Right lobe of liver (tissue), 6 donors: ENCODE data around the gene PRADC1. TPM values are rescaled to one million over a fixed set of nuclear protein-coding genes. Genes with fewer than 3 reads are reported as not detected.

Experiments
- ATAC-seq, 4 donors: fragments of 200-7000 bp; cut with Tn5 transposase; one replicate each; pipeline ENCODE4 v1.9.1; 2020; ENCODE audit warnings: mild to moderate bottlenecking in 4 of 4, moderate library complexity in 4 of 4
- DNase-seq, 3 donors: peaks; one replicate each; pipeline ENCODE4 v3.0.0-alpha.2; 2020
- H3K27ac ChIP-seq, 3 donors: fragments of 200-600 bp; one replicate each; pipeline ENCODE4 v1.8.0; 2022
- H3K27me3 ChIP-seq, 2 donors: fragments of 200-600 bp; one replicate each; pipeline ENCODE4 v1.8.0; 2022
- H3K36me3 ChIP-seq, 4 donors: fragments of 200-600 bp; sonication (generic) in 1 of 4; one replicate each; pipeline versions ENCODE4 v1.5.1 to v1.8.0; 2017 to 2022; ENCODE audit warnings: control low read depth in 1 of 4
- H3K4me1 ChIP-seq, 4 donors: fragments of 200-600 bp; sonication (generic) in 1 of 4; one replicate each; pipeline versions ENCODE4 v1.5.1 to v1.8.0; 2017 to 2022; ENCODE audit warnings: control low read depth in 1 of 4
- H3K4me3 ChIP-seq, 3 donors: fragments of 200-600 bp; one replicate each; pipeline ENCODE4 v1.8.0; 2022
- H3K9me3 ChIP-seq, 4 donors: fragments of 200-600 bp; sonication (generic) in 1 of 4; one replicate each; pipeline versions ENCODE4 v1.5.1 to v1.8.0; 2017 to 2022; ENCODE audit warnings: control low read depth in 1 of 4
- POLR2A ChIP-seq: fragments of 450-650 bp; IDR thresholded peaks from one replicate; pipeline ENCODE4 v1.6.1; 2017; ENCODE audit warnings: antibody characterized with exemption, mild to moderate bottlenecking
- WGBS: methylation state at CpG from one replicate; pipeline ENCODE4 v1.1.6; 2018; ENCODE audit warnings: low coverage, low lambda C conversion rate; ENCODE audit not compliant: insufficient coverage; ENCODE audit errors: missing lambda C conversion rate; 5-methylcytosine and 5-hydroxymethylcytosine counted together
- intact Hi-C, 2 donors: fragments of 100-400 bp; cut with DNase I; formaldehyde crosslinking; loops; one replicate each; pipeline versions ENCODE4 v1.11.2 to v1.14.1; 2022
- total RNA-seq, 6 experiments: library from RNA; depleted of rRNA in 2 of 6; stranded (reverse); fragments of >200 nt in 2 of 6; fragmentation: NEBNext Ultra II Directional in 3 of 6; extraction: Animal tissue kit (Norgen Biotek cat#: 25700) in 3 of 6; gene quantifications; one replicate each; pipeline versions ENCODE4 v1.1.0 to v1.2.4, GENCODE V29; 2016 to 2023
- TF ChIP-seq, protein P1 (sequence below), 4 donors: fragments of 200-600 bp in 3 of 4; fragments of 450-650 bp in 1 of 4; IDR thresholded peaks; one replicate each; pipeline versions ENCODE4 v1.5.1 to v1.8.0; 2016 to 2022; ENCODE audit warnings: antibody characterized with exemption in 4 of 4, mild to moderate bottlenecking in 2 of 4
- donor health status: DM: no; HTN: yes; CAD: no.
- donor health status: DM: no; HTN: no; CAD: no.
- donor health status: DM: no; HTN: no; CAD: no.
- donor health status: DM: no; HTN: yes; CAD: no.
- donor health status: DM: no; HTN: yes; CAD: no.

The PRADC1 gene
- total RNA-seq, 6 experiments from 2014 or later, result 17.8 to 26.1 (median 22.5) TPM

DNA sequence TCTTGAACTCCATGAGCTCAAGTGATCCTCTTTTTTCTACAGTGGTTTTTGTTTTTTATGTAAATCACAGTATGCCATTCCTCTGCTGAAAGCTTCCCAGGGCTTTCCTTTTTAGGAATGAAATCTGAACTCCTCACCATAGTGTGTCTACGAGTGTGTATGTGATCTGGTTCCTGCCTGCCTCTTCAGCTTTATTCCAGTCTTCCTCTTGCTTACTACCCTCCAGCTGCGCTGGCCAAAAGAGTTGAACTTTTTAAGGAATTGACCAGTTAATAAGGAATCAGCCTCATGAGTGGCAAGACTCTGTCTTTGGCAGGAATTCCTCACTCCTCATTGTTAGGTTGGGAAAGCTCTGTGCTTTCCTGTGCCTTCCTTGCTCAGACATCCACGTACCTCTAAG lies 5.1 kb upstream of the PRADC1 start:
- intact Hi-C loops, result no loop called here
- H3K27me3 ChIP-seq, result no peaks in the 10 kb centered on the region
- peaks cover 0 to 12% (median 3%) of the 10 kb centered on the region in 4 donors for H3K4me1 ChIP-seq
- ATAC-seq (no peak), DNase-seq (no peak)
- no peak overlapping the region for H3K4me3 ChIP-seq
- WGBS, result 96% methylated on average over 2 of the region's 3 CpGs
- TF ChIP-seq, protein P1, sequence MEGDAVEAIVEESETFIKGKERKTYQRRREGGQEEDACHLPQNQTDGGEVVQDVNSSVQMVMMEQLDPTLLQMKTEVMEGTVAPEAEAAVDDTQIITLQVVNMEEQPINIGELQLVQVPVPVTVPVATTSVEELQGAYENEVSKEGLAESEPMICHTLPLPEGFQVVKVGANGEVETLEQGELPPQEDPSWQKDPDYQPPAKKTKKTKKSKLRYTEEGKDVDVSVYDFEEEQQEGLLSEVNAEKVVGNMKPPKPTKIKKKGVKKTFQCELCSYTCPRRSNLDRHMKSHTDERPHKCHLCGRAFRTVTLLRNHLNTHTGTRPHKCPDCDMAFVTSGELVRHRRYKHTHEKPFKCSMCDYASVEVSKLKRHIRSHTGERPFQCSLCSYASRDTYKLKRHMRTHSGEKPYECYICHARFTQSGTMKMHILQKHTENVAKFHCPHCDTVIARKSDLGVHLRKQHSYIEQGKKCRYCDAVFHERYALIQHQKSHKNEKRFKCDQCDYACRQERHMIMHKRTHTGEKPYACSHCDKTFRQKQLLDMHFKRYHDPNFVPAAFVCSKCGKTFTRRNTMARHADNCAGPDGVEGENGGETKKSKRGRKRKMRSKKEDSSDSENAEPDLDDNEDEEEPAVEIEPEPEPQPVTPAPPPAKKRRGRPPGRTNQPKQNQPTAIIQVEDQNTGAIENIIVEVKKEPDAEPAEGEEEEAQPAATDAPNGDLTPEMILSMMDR (IDR thresholded peaks at IDR 0.05), result no peak
- TF ChIP-seq POLR2A, result no peak
- H3K27ac ChIP-seq, result no peak overlapping the region
- peaks cover 0 to 37% (median 5%) of the 10 kb centered on the region in 4 donors for H3K36me3 ChIP-seq
- H3K9me3 ChIP-seq, result no peaks in the 10 kb centered on the region

DNA sequence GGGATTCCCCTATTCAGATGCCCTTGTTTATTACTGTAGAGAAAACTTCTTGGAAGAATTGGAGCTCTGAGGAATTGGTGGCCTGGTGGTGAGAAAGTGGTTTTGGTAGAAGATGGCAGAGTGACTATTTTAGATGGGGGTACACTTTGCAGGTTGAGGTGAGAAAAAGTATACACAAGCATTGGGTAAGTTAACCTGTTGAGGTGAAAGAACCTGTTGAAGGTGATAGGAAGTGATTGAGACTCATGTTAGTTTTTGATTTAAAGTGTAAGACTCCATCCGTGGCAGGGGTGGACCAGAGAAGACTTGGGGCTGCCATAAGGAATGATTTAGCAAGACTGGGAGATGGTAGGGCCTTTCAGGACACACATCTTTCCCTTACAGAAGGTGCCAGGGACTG lies 4.1 kb upstream of the PRADC1 start:
- TF ChIP-seq, protein P1 (IDR thresholded peaks at IDR 0.05), result no peak
- no peak for TF ChIP-seq POLR2A
- WGBS, result 60% methylated on average over 1 of the region's 1 CpG
- H3K9me3 ChIP-seq, result no peaks in the 10 kb centered on the region
- intact Hi-C loops, result no loop called here
- DNase-seq (no peak), ATAC-seq (no peak)
- no peak overlapping the region for H3K4me3 ChIP-seq
- H3K27me3 ChIP-seq, result no peaks in the 10 kb centered on the region
- H3K27ac ChIP-seq, result no peak overlapping the region
- H3K36me3 ChIP-seq, result peaks cover 0 to 28% (median 2%) of the 10 kb centered on the region in 4 donors
- H3K4me1 ChIP-seq, result peaks cover 0 to 17% (median 3%) of the 10 kb centered on the region in 4 donors

DNA sequence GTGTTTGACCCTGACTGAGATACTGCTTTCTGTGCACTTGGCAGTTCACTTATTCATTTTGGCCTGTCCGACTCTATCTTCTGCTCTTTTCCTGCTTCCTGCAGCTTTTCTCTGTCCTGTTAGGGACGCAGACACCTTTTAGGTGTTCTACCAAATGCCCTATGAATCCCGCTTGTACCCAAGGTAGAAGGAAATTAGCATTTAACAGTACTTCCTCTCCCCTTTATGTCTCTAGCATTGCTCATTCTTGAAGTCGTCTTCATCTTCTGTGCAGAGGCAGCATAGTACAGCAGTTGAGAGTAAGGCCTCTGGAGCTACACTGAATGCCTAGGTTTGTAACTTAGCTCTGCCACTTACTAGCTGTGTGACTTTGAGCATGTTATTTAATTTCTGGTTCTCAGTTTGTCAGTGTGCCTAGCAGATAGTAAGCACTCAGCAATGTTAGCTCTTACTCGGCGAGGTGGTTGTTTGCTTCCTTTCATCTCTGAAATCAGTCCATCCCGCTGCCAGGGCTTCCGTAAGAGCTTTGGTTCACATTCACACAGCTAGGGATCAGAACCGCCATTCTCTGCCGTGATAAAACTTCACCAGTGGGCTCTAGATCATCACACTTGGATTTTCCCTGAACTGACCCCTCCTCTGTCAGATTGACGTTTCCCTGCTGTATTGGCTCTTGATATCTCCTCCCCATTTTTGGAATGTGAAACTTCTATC lies 2.4 kb upstream of the PRADC1 start:
- peak overlapping the region; percentile 83 to 94 (median 90) for H3K4me3 ChIP-seq
- intact Hi-C loops, result no loop called here
- H3K27ac ChIP-seq, result no peak overlapping the region
- H3K36me3 ChIP-seq, result peaks cover 0 to 12% (median 0%) of the 10 kb centered on the region in 4 donors
- ATAC-seq (no peak), DNase-seq (no peak)
- H3K9me3 ChIP-seq, result no peaks in the 10 kb centered on the region
- 51% methylated on average over 11 of the region's 11 CpGs for WGBS
- peaks cover 0 to 17% (median 3%) of the 10 kb centered on the region in 4 donors for H3K4me1 ChIP-seq
- TF ChIP-seq, protein P1 (IDR thresholded peaks at IDR 0.05), result no peak
- no peaks in the 10 kb centered on the region for H3K27me3 ChIP-seq

DNA sequence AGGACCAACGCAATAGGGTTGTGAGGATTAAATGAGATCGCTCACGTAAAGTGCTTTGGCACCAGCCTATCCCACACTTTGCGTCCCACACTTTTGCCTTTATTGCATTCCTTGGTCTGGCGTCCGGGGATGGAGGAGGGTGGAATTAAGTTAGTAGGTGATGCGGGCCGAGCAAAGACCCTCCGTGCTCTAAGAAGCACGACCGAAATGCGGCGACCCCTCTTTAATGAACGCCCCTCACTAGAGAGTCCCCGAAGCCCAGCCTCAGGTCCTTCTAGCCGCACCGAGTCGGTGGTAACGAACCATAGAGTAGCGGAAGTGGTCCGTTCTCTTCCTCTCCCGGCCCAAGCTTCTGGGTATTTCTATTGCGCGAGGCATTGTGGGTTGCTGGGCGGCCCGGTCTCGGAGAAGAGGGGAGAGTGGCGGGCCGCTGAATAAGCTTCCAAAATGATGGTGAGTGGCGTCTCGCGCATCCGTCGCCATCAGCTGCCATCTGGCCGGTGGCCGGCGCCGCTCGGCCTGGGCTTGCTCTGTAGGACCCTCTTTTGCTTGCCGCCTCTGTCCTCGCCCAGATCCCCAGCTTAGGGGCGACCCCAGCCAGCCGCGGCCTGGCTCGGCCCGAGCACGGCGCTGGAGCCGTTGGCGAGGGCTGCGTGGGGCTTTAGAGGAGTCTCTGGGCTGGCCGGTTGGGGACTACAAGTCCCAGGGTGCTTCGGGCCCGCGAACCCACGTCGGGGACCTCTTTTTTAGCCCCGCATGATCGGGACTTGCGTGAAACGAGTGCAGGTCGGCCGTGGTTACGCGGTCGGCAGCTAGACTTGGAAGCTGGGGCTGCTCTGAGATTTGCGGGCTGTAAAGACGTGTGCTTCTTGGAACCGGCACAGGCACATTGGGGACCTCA lies 1.1 kb upstream of the PRADC1 start, which contains the start of gene CCT7:
Gene CCT7 (plus strand): TSS at position 377 of the 901 bp plus-strand sequence. CDS start 71 bp downstream, at position 448.
- no peaks in the 10 kb centered on the region for H3K27me3 ChIP-seq
- peaks cover 0 to 7% (median 0%) of the 10 kb centered on the region in 4 donors for H3K36me3 ChIP-seq
- H3K4me1 ChIP-seq, result peaks cover 0 to 17% (median 3%) of the 10 kb centered on the region in 4 donors
- intact Hi-C loops, result no loop called here
- ATAC-seq (peak; percentile 81 to 84 (median 81)), DNase-seq (peak; percentile 86 to 93 (median 92))
- 0% methylated on average over 36 of the region's 69 CpGs for WGBS
- H3K9me3 ChIP-seq, result no peaks in the 10 kb centered on the region
- H3K27ac ChIP-seq, result peak within 1 kb of the TSS; percentile 89 to 94 (median 91)
- TF ChIP-seq, protein P1 (IDR thresholded peaks at IDR 0.05), result no peak
- peak; percentile 80 for TF ChIP-seq POLR2A
- peak within 1 kb of the TSS; percentile 83 to 94 (median 90) for H3K4me3 ChIP-seq
